Measurements from ENCODE around the gene MEGF6. TPM values are rescaled to one million over a fixed set of nuclear protein-coding genes. Genes with fewer than 3 reads are reported as not detected.

Gene MEGF6
- total RNA-seq, 1 experiment from 2014 or later: 21.3 TPM

GRCh38 chr1:3544040-3544977, 67.0 kb downstream of the MEGF6 start:
- Histone ChIP-seq H2AK5ac (ENCODE audit: insufficient read length, low read length) (no peak overlapping the region), H3K9me3 (ENCODE audit: control insufficient read depth, low read depth, low read length) (no peaks in the 10 kb centered on the region), H2BK5ac (ENCODE audit: insufficient read length, low read length) (no peak overlapping the region), H4K8ac (replicated peaks; ENCODE audit: insufficient read length, low read depth, low read length) (no peak overlapping the region), H3K79me1 (ENCODE audit: insufficient read depth, low read depth, low read length, poor library complexity, severe bottlenecking) (no peaks in the 10 kb centered on the region), H4K5ac (ENCODE audit: insufficient read length, low read depth, low read length) (no peak overlapping the region), H3K9ac (ENCODE audit: extremely low read depth, insufficient read length, low read length) (no peak overlapping the region), H3K23me2 (ENCODE audit: insufficient read length, low read depth, low read length, poor library complexity, severe bottlenecking) (no peaks in the 10 kb centered on the region), H4K91ac (ENCODE audit: insufficient read length, low read depth, low read length) (no peak overlapping the region), H2BK12ac (ENCODE audit: insufficient read length, low read depth, low read length) (no peak overlapping the region), H3K56ac (ENCODE audit: insufficient read length, low read depth, low read length) (no peak overlapping the region), H2AFZ (ENCODE audit: low read length) (no peak overlapping the region), H3K4me2 (ENCODE audit: insufficient read depth, insufficient read length, low read length) (no peak overlapping the region), H3T11ph (ENCODE audit: low read length) (no peak overlapping the region), H2BK20ac (ENCODE audit: low read depth, low read length, poor library complexity, severe bottlenecking) (no peak overlapping the region), H3K23ac (ENCODE audit: insufficient read length, low read depth, low read length) (no peak overlapping the region), H2BK120ac (ENCODE audit: low read depth, low read length, poor library complexity, severe bottlenecking) (no peak overlapping the region), H3K18ac (ENCODE audit: insufficient read length, low read depth, low read length) (no peak overlapping the region), H2BK15ac (ENCODE audit: low read depth, low read length) (no peak overlapping the region), H3K4ac (ENCODE audit: low read depth, low read length) (no peak overlapping the region), H3K4me1 (ENCODE audit: insufficient read depth, low read length) (no peaks in the 10 kb centered on the region; the same call in 1 of the 2 replicates), H3K79me2 (ENCODE audit: insufficient read depth, low read length) (no peaks in the 10 kb centered on the region), H4K20me1 (ENCODE audit: control insufficient read depth, insufficient read depth, insufficient read length) (no peaks in the 10 kb centered on the region), H3K27ac (ENCODE audit: insufficient read length, low read depth, low read length) (no peak overlapping the region), H3K27me3 (ENCODE audit: insufficient read depth, low read length) (no peaks in the 10 kb centered on the region), H3K14ac (ENCODE audit: insufficient read depth, low read length) (no peak overlapping the region; the same call in 1 of the 2 replicates)
- Mint-ChIP-seq H3K27me3 (ENCODE audit: low read depth) (no peaks in the 10 kb centered on the region; the same call in 1 of the 2 replicates), H3K4me1 (peaks cover 0 to 19% of the 10 kb centered on the region in 2 experiments; a peak in 2 of 4 replicates), H3K36me3 (ENCODE audit: insufficient read depth in 1 of 3, low read depth in 3 of 3) (no peaks in the 10 kb centered on the region), H3K27ac (no peak overlapping the region), H3K4me3 (no peak overlapping the region), H3K9me3 (no peaks in the 10 kb centered on the region)
- no CpG with 5 or more reads among the region's 33 CpGs for WGBS (ENCODE audit: extremely low coverage, insufficient read length, low lambda C conversion rate)
- no peak for DNase-seq
- TF ChIP-seq CTCF (conservative IDR thresholded peaks at IDR 0.05): no peak
